Stomach (tissue), 9 donors: ENCODE results near the gene SGMS1. TPM values are rescaled to one million over a fixed set of nuclear protein-coding genes. Genes with fewer than 3 reads are reported as not detected.

Experiments used
- DNase-seq, 2 donors: peaks; one replicate each; pipeline versions ENCODE4 v3.0.0 to v3.0.0-alpha.2; 2013 to 2019
- H3K27ac ChIP-seq, 5 donors: fragments of 200-600 bp in 4 of 5; sonication (generic) in 4 of 5; one replicate each; pipeline ENCODE4 v1.5.1; 2013 to 2019; ENCODE audit warnings: mild to moderate bottlenecking in 1 of 5, moderate library complexity in 1 of 5
- H3K27me3 ChIP-seq, 3 donors: fragments of 200-600 bp; sonication (generic); one replicate each; pipeline ENCODE4 v1.5.1; 2017 to 2019; ENCODE audit warnings: mixed run types in 1 of 3
- H3K36me3 ChIP-seq, 4 donors: fragments of 200-600 bp; sonication (generic); 1 replicate in 3 of 4; 2 replicates in 1 of 4; pipeline ENCODE4 v1.5.1; 2016 to 2019
- H3K4me1 ChIP-seq, 4 donors: fragments of 200-600 bp; sonication (generic); one replicate each; pipeline ENCODE4 v1.5.1; 2016 to 2019
- H3K4me3 ChIP-seq, 4 donors: fragments of 200-600 bp; sonication (generic) in 3 of 4; one replicate each; pipeline ENCODE4 v1.5.1; 2016 to 2019; ENCODE audit warnings: mild to moderate bottlenecking in 1 of 4
- H3K9me3 ChIP-seq, 4 donors: fragments of 200-600 bp; sonication (generic); one replicate each; pipeline ENCODE4 v1.5.1; 2016 to 2019
- CTCF ChIP-seq, 7 experiments: fragments of 450-650 bp in 4 of 7; fragments of 200-600 bp in 3 of 7; sonication (generic) in 3 of 7; IDR thresholded peaks; one replicate each; pipeline ENCODE4 v1.5.1; 2016 to 2019; ENCODE audit warnings: antibody characterized with exemption in 7 of 7, control low read depth in 2 of 7, mild to moderate bottlenecking in 1 of 7
- EP300 ChIP-seq: sonication (generic); formaldehyde crosslinking; IDR thresholded peaks from one replicate; pipeline ENCODE4 v1.6.1; 2017; ENCODE audit warnings: antibody characterized with exemption
- POLR2A ChIP-seq, 4 donors: fragments of 450-650 bp; IDR thresholded peaks; one replicate each; pipeline ENCODE4 v1.6.1; 2016; ENCODE audit warnings: antibody characterized with exemption in 4 of 4, control low read depth in 2 of 4, mild to moderate bottlenecking in 1 of 4, moderate library complexity in 1 of 4
- POLR2AphosphoS5 ChIP-seq, 3 donors: sonication (generic); formaldehyde crosslinking; IDR thresholded peaks; one replicate each; pipeline ENCODE4 v1.6.1; 2016; ENCODE audit warnings: antibody characterized with exemption in 3 of 3
- WGBS, 5 donors: extraction: QIAGEN DNeasy Blood & Tissue Kit in 3 of 5; methylation state at CpG; one replicate each; pipeline versions ENCODE4 v1.1.5 to v1.1.7; 2013 to 2018; 5-methylcytosine and 5-hydroxymethylcytosine counted together
- intact Hi-C: fragments of 100-400 bp; cut with DNase I; formaldehyde crosslinking; loops from one replicate; pipeline ENCODE4 v1.15.1; 2023; ENCODE audit warnings: low total_unique reads
- polyA plus RNA-seq, 3 donors: library from polyadenylated mRNA; stranded (reverse); fragments of 200-250 nt; gene quantifications; one replicate each; pipeline ENCODE4 v1.2.3, GENCODE V29; 2013
- total RNA-seq, 5 donors: library from RNA; depleted of rRNA; stranded (reverse); fragments of >200 nt; gene quantifications; one replicate each; pipeline versions ENCODE4 v1.1.0 to v1.2.3, GENCODE V29; 2014 to 2016
- donor health status: healthy with polysubstance abuse.
- donor health status: Bipolar disorder and iron deficiency.
- donor health status: healthy.

SGMS1 gene
- total and polyA plus RNA-seq, 8 donors: 6.2 to 229 (median 49.6) TPM

GRCh38 chr10:50419756-50420155 lies 204.0 kb downstream of the SGMS1 start:
- Histone ChIP-seq H3K4me1 (peaks cover 14 to 52% (median 32%) of the 10 kb centered on the region in 4 donors), H3K9me3 (no peaks in the 10 kb centered on the region)
- 71 to 84% (median 76%) methylated on average over 3 of the region's 3 CpGs for WGBS, 5 donors

GRCh38 chr10:50419091-50419490 lies 204.7 kb downstream of the SGMS1 start:
- intact Hi-C loops: no loop called here
- Histone ChIP-seq H3K27ac (no peak overlapping the region), H3K4me1 (peaks cover 14 to 55% (median 34%) of the 10 kb centered on the region in 4 donors), H3K36me3 (no peaks in the 10 kb centered on the region), H3K4me3 (peak overlapping the region in 1 of 4 donors; percentile 73), H3K27me3 (no peaks in the 10 kb centered on the region), H3K9me3 (no peaks in the 10 kb centered on the region)
- no peak for TF ChIP-seq EP300
- TF ChIP-seq CTCF (IDR thresholded peaks at IDR 0.05): no peak
- no peak for TF ChIP-seq POLR2AphosphoS5 (IDR thresholded peaks at IDR 0.05)
- TF ChIP-seq POLR2A (IDR thresholded peaks at IDR 0.05): no peak
- 52 to 77% (median 65%) methylated on average over 3 of the region's 3 CpGs for WGBS, 5 donors
- DNase-seq: no peak

More at GRCh38 chr10:50419756-50420155, 204.0 kb downstream of the SGMS1 start:
- H3K27ac ChIP-seq: no peak overlapping the region
- no peaks in the 10 kb centered on the region for H3K36me3 ChIP-seq
- H3K4me3 ChIP-seq: no peak overlapping the region
- H3K27me3 ChIP-seq: no peaks in the 10 kb centered on the region
- TF ChIP-seq POLR2AphosphoS5 (IDR thresholded peaks at IDR 0.05) (no peak), EP300 (no peak), POLR2A (IDR thresholded peaks at IDR 0.05) (no peak)
- no peak for DNase-seq
- intact Hi-C loops: no loop called here

GRCh38 chr10:50417886-50418830 lies 205.6 kb downstream of the SGMS1 start:
- peak overlapping the region; percentile 73 to 89 (median 84) for H3K27ac ChIP-seq
- intact Hi-C loops: no loop called here
- no peaks in the 10 kb centered on the region for H3K9me3 ChIP-seq
- H3K27me3 ChIP-seq: no peaks in the 10 kb centered on the region
- H3K4me3 ChIP-seq: peak overlapping the region; percentile 65 to 73 (median 69)
- TF ChIP-seq CTCF (IDR thresholded peaks at IDR 0.05) (no peak), POLR2AphosphoS5 (IDR thresholded peaks at IDR 0.05) (peak; percentile 11 to 55 (median 34))
- H3K4me1 ChIP-seq: peaks cover 19 to 64% (median 41%) of the 10 kb centered on the region in 4 donors
- WGBS, 5 donors: 0 to 3% (median 1%) methylated on average over 26 to 62 of the region's 62 CpGs
- H3K36me3 ChIP-seq: no peaks in the 10 kb centered on the region
- peak; percentile 62 to 90 for DNase-seq

GRCh38 chr10:50417486-50417885 lies 206.3 kb downstream of the SGMS1 start:
- no peaks in the 10 kb centered on the region for H3K36me3 ChIP-seq
- no peak for DNase-seq
- TF ChIP-seq POLR2AphosphoS5 (IDR thresholded peaks at IDR 0.05): no peak
- TF ChIP-seq POLR2A (IDR thresholded peaks at IDR 0.05): no peak
- TF ChIP-seq CTCF (IDR thresholded peaks at IDR 0.05): no peak
- TF ChIP-seq EP300: no peak
- no peaks in the 10 kb centered on the region for H3K27me3 ChIP-seq
- intact Hi-C loops: no loop called here
- peak overlapping the region; percentile 65 to 73 (median 69) for H3K4me3 ChIP-seq
- no peaks in the 10 kb centered on the region for H3K9me3 ChIP-seq
- 16 to 35% (median 21%) methylated on average over 6 of the region's 6 CpGs for WGBS, 5 donors
- peaks cover 20 to 69% (median 43%) of the 10 kb centered on the region in 4 donors for H3K4me1 ChIP-seq
- H3K27ac ChIP-seq: peak overlapping the region in 4 of 5 donors; percentile 81 to 89 (median 85)
